H9 (cell line): ENCODE results near the gene NT5DC3. TPM values are rescaled to one million over a fixed set of nuclear protein-coding genes. Genes with fewer than 3 reads are reported as not detected.

Experiments used
- DNase-seq: peaks from one replicate; pipeline ENCODE4 v3.0.0-alpha.2; 2017
- H2AFZ ChIP-seq: one replicate; pipeline ENCODE4 v1.6.1; 2013; ENCODE audit warnings: mild to moderate bottlenecking, low read length, control low read depth, moderate library complexity
- H2AK5ac ChIP-seq: 2 replicates; pipeline ENCODE4 v1.6.1; 2013; ENCODE audit warnings: low read length, control low read depth, mixed read lengths; ENCODE audit not compliant: insufficient read length
- H2BK120ac ChIP-seq: one replicate; pipeline ENCODE4 v1.6.1; 2013; ENCODE audit warnings: low read depth, mild to moderate bottlenecking, low read length, control low read depth, inconsistent platforms; ENCODE audit not compliant: poor library complexity, severe bottlenecking
- H2BK12ac ChIP-seq: 2 replicates; pipeline ENCODE4 v1.6.1; 2013; ENCODE audit warnings: low read length, control low read depth, mixed read lengths, low read depth; ENCODE audit not compliant: insufficient read length
- H2BK15ac ChIP-seq: 2 replicates; pipeline ENCODE4 v1.6.1; 2013; ENCODE audit warnings: low read depth, low read length, control low read depth
- H2BK20ac ChIP-seq: one replicate; pipeline ENCODE4 v1.6.1; 2013; ENCODE audit warnings: low read depth, mild to moderate bottlenecking, low read length, control low read depth, inconsistent platforms; ENCODE audit not compliant: poor library complexity, severe bottlenecking
- H2BK5ac ChIP-seq: 2 replicates; pipeline ENCODE4 v1.6.1; 2013; ENCODE audit warnings: low read length, control low read depth, mixed read lengths; ENCODE audit not compliant: insufficient read length
- H3K14ac ChIP-seq: 2 replicates; pipeline ENCODE4 v1.6.1; 2013; ENCODE audit warnings: low read length, control low read depth; ENCODE audit not compliant: insufficient read depth
- H3K18ac ChIP-seq: 2 replicates; pipeline ENCODE4 v1.6.1; 2013; ENCODE audit warnings: low read depth, mild to moderate bottlenecking, mixed read lengths, low read length, control low read depth; ENCODE audit not compliant: insufficient read length
- H3K23ac ChIP-seq: 2 replicates; pipeline ENCODE4 v1.6.1; 2013; ENCODE audit warnings: low read length, control low read depth, mixed read lengths, low read depth; ENCODE audit not compliant: insufficient read length
- H3K23me2 ChIP-seq: 2 replicates; pipeline ENCODE4 v1.6.1; 2013; ENCODE audit warnings: low read depth, mild to moderate bottlenecking, mixed read lengths, low read length, control low read depth; ENCODE audit not compliant: insufficient read length, poor library complexity, severe bottlenecking
- H3K27ac ChIP-seq: 2 replicates; pipeline ENCODE4 v1.5.1; 2013; ENCODE audit warnings: low read length, control low read depth, mixed read lengths, low read depth; ENCODE audit not compliant: insufficient read length
- H3K27me3 ChIP-seq: 2 replicates; pipeline ENCODE4 v1.6.1; 2013; ENCODE audit warnings: low read length, control low read depth, inconsistent platforms; ENCODE audit not compliant: insufficient read depth
- H3K4ac ChIP-seq: 2 replicates; pipeline ENCODE4 v1.6.1; 2013; ENCODE audit warnings: low read depth, mild to moderate bottlenecking, control low read depth, inconsistent platforms, low read length, moderate library complexity
- H3K4me1 ChIP-seq: 2 replicates; pipeline ENCODE4 v1.6.1; 2013; ENCODE audit warnings: low read length, control low read depth, inconsistent platforms; ENCODE audit not compliant: insufficient read depth
- H3K4me2 ChIP-seq: 2 replicates; pipeline ENCODE4 v1.6.1; 2013; ENCODE audit warnings: low read length, control low read depth, mixed read lengths; ENCODE audit not compliant: insufficient read length, insufficient read depth
- H3K56ac ChIP-seq: 2 replicates; pipeline ENCODE4 v1.6.1; 2013; ENCODE audit warnings: low read depth, mild to moderate bottlenecking, mixed read lengths, low read length, control low read depth; ENCODE audit not compliant: insufficient read length
- H3K79me1 ChIP-seq: 2 replicates; pipeline ENCODE4 v1.6.1; 2013; ENCODE audit warnings: low read depth, mild to moderate bottlenecking, moderate library complexity, low read length, control low read depth, inconsistent platforms; ENCODE audit not compliant: insufficient read depth, poor library complexity, severe bottlenecking
- H3K79me2 ChIP-seq: 2 replicates; pipeline ENCODE4 v1.6.1; 2013; ENCODE audit warnings: low read length, control low read depth, inconsistent platforms; ENCODE audit not compliant: insufficient read depth
- H3K9ac ChIP-seq: 2 replicates; pipeline ENCODE4 v1.6.1; 2013; ENCODE audit warnings: low read length, control low read depth, mixed read lengths; ENCODE audit not compliant: insufficient read length; ENCODE audit errors: extremely low read depth
- H3K9me3 ChIP-seq: one replicate; pipeline ENCODE4 v1.6.1; 2013; ENCODE audit warnings: low read depth, low read length, inconsistent platforms; ENCODE audit not compliant: control insufficient read depth
- H3T11ph ChIP-seq: one replicate; pipeline ENCODE4 v1.6.1; 2013; ENCODE audit warnings: mild to moderate bottlenecking, low read length, control low read depth, inconsistent platforms
- H4K20me1 ChIP-seq: one replicate; pipeline ENCODE4 v1.6.1; 2013; ENCODE audit not compliant: control insufficient read depth, insufficient read length, insufficient read depth
- H4K5ac ChIP-seq: 2 replicates; pipeline ENCODE4 v1.6.1; 2013; ENCODE audit warnings: low read depth, mild to moderate bottlenecking, mixed read lengths, low read length, control low read depth; ENCODE audit not compliant: insufficient read length
- H4K8ac ChIP-seq: replicated peaks from 2 replicates; pipeline ENCODE4 v1.6.1; 2013; ENCODE audit warnings: low read length, control low read depth, mixed read lengths, low read depth; ENCODE audit not compliant: insufficient read length
- H4K91ac ChIP-seq: 2 replicates; pipeline ENCODE4 v1.6.1; 2013; ENCODE audit warnings: low read depth, mild to moderate bottlenecking, moderate library complexity, mixed read lengths, low read length, control low read depth; ENCODE audit not compliant: insufficient read length
- H3K27ac Mint-ChIP-seq, 3 experiments: 2 replicates in 2 of 3; 3 replicates in 1 of 3; pipeline ENCODE4 v1.8.0; 2020 to 2021; ENCODE audit warnings: mixed read lengths in 3 of 3, mild to moderate bottlenecking in 1 of 3, moderate library complexity in 1 of 3
- H3K27me3 Mint-ChIP-seq: 2 replicates; pipeline ENCODE4 v1.8.0; 2021; ENCODE audit warnings: low read depth, mild to moderate bottlenecking, moderate library complexity, mixed read lengths
- H3K36me3 Mint-ChIP-seq, 3 experiments: 2 replicates in 2 of 3; 3 replicates in 1 of 3; pipeline ENCODE4 v1.8.0; 2020 to 2021; ENCODE audit warnings: low read depth in 3 of 3, mixed read lengths in 3 of 3; ENCODE audit not compliant: insufficient read depth in 1 of 3
- H3K4me1 Mint-ChIP-seq, 2 experiments: 2 replicates each; pipeline ENCODE4 v1.8.0; 2020; ENCODE audit warnings: mixed read lengths in 2 of 2
- H3K4me3 Mint-ChIP-seq, 2 experiments: 2 replicates in 1 of 2; 3 replicates in 1 of 2; pipeline ENCODE4 v1.8.0; 2020 to 2021; ENCODE audit warnings: mild to moderate bottlenecking in 2 of 2, mixed read lengths in 2 of 2, moderate library complexity in 1 of 2
- H3K9me3 Mint-ChIP-seq, 2 experiments: 2 replicates in 1 of 2; 3 replicates in 1 of 2; pipeline ENCODE4 v1.8.0; 2020; ENCODE audit warnings: mild to moderate bottlenecking in 2 of 2, mixed read lengths in 2 of 2, moderate library complexity in 1 of 2
- CTCF ChIP-seq: fragments of 200-600 bp; sonication (generic); conservative IDR thresholded peaks from 3 replicates; pipeline ENCODE4 v1.8.0; 2021; ENCODE audit warnings: antibody characterized with exemption, mild to moderate bottlenecking
- total RNA-seq: library from RNA; stranded (reverse); gene quantifications from 2 replicates; pipeline ENCODE4 v1.2.1, GENCODE V29; 2021

NT5DC3 gene
- total RNA-seq, 1 experiment from 2014 or later, result 13.6 TPM

- Histone ChIP-seq H2BK120ac (no peak overlapping the region), H3K4me2 (no peak overlapping the region), H3K79me2 (peaks cover 5% of the 10 kb centered on the region; the same call in 1 of the 2 replicates)
Observed at GRCh38 chr12:103820361-103820760, 20.7 kb downstream of the NT5DC3 start.

More at GRCh38 chr12:103820361-103820760, 20.7 kb downstream of the NT5DC3 start:
- H4K91ac ChIP-seq, result no peak overlapping the region
- H3K4me3 Mint-ChIP-seq, result no peak overlapping the region
- H3K14ac ChIP-seq, result no peak overlapping the region
- no peak overlapping the region for H3K56ac ChIP-seq
- no peak overlapping the region for H3K23ac ChIP-seq
- H2AK5ac ChIP-seq, result no peak overlapping the region
- no peak for DNase-seq
- no peaks in the 10 kb centered on the region for H3K27me3 ChIP-seq
- H4K20me1 ChIP-seq, result no peaks in the 10 kb centered on the region
- TF ChIP-seq CTCF, result no peak
- no peak overlapping the region for H4K8ac ChIP-seq
- peaks cover 6% of the 10 kb centered on the region for H3K79me1 ChIP-seq
- H3K4ac ChIP-seq, result no peak overlapping the region
- H2BK15ac ChIP-seq, result no peak overlapping the region
- no peaks in the 10 kb centered on the region for H3K23me2 ChIP-seq
- peaks cover 6 to 8% of the 10 kb centered on the region in 2 experiments; a peak in 3 of 5 replicates for H3K9me3 Mint-ChIP-seq
- H3K27me3 Mint-ChIP-seq, result no peaks in the 10 kb centered on the region
- no peaks in the 10 kb centered on the region for H3K9me3 ChIP-seq
- H3K18ac ChIP-seq, result no peak overlapping the region
- H3K36me3 Mint-ChIP-seq, result peaks cover 8 to 15% (median 11%) of the 10 kb centered on the region in 3 experiments
- H3K27ac Mint-ChIP-seq, result no peak overlapping the region
- no peak overlapping the region for H2AFZ ChIP-seq
- no peak overlapping the region for H3K27ac ChIP-seq
- H3T11ph ChIP-seq, result no peak overlapping the region
- no peak overlapping the region for H2BK20ac ChIP-seq
- H3K4me1 ChIP-seq, result no peaks in the 10 kb centered on the region
- no peak overlapping the region for H4K5ac ChIP-seq
- no peak overlapping the region for H2BK12ac ChIP-seq
- H3K9ac ChIP-seq, result no peak overlapping the region
- peaks cover 6 to 9% of the 10 kb centered on the region in 2 experiments; a peak in 3 of 4 replicates for H3K4me1 Mint-ChIP-seq
- no peak overlapping the region for H2BK5ac ChIP-seq
